ENCODE results near the gene ZNF628.

Gene ZNF628

GRCh38 chr19:55479451-55480230 is 3.2 kb downstream of the ZNF628 start:
- H3K27ac ChIP-seq (ENCODE audit: low read depth, low read length, severe bottlenecking) = no peak overlapping the region
- no peak overlapping the region for H3K4me3 ChIP-seq (ENCODE audit: extremely low read depth, insufficient read depth, low read length, poor library complexity, severe bottlenecking)
- peaks cover 13% of the 10 kb centered on the region for H3K4me1 ChIP-seq (ENCODE audit: control insufficient read depth, insufficient read depth, low read length, poor library complexity, severe bottlenecking)
- 87 to 94% methylated on average over 7 to 14 of the region's 15 CpGs for WGBS, 2 experiments (ENCODE audit: insufficient coverage in 2 of 2)
- no peaks in the 10 kb centered on the region for H3K9me3 ChIP-seq (ENCODE audit: control insufficient read depth, low read length)
- H3K36me3 ChIP-seq (ENCODE audit: control insufficient read depth, insufficient read depth, low read length) = peaks cover 16% of the 10 kb centered on the region

- Histone ChIP-seq H3K27ac (ENCODE audit: low read depth, low read length, severe bottlenecking) (no peak overlapping the region), H3K9me3 (ENCODE audit: control insufficient read depth, low read length) (no peaks in the 10 kb centered on the region), H3K4me3 (ENCODE audit: extremely low read depth, insufficient read depth, low read length, poor library complexity, severe bottlenecking) (no peak overlapping the region), H3K36me3 (ENCODE audit: control insufficient read depth, insufficient read depth, low read length) (peaks cover 16% of the 10 kb centered on the region), H3K4me1 (ENCODE audit: control insufficient read depth, insufficient read depth, low read length, poor library complexity, severe bottlenecking) (peaks cover 22% of the 10 kb centered on the region)
- WGBS, 2 experiments (ENCODE audit: insufficient coverage in 2 of 2) = 91 to 94% methylated on average over 43 to 51 of the region's 52 CpGs
These were observed 4.9 kb downstream of the ZNF628 start for GRCh38 chr19:55481148-55481793.

DNA sequence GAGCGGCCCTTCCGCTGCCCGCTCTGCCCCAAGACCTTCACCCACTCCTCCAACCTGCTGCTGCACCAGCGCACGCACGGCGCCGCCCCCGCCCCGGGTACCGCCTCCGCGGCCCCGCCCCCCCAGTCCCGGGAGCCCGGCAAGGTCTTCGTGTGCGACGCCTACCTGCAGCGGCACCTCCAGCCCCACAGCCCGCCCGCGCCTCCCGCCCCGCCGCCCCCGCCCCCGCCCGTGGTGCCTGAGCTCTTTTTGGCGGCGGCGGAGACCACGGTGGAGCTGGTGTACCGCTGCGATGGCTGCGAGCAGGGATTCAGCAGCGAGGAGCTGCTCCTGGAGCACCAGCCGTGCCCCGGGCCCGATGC is 5.4 kb downstream of the ZNF628 start:
- H3K9me3 ChIP-seq (ENCODE audit: control insufficient read depth, low read length) = no peaks in the 10 kb centered on the region
- no peak overlapping the region for H3K27ac ChIP-seq (ENCODE audit: low read depth, low read length, severe bottlenecking)
- H3K36me3 ChIP-seq (ENCODE audit: control insufficient read depth, insufficient read depth, low read length) = peaks cover 16% of the 10 kb centered on the region
- H3K4me1 ChIP-seq (ENCODE audit: control insufficient read depth, insufficient read depth, low read length, poor library complexity, severe bottlenecking) = peaks cover 27% of the 10 kb centered on the region
- 84 to 96% methylated on average over 12 to 22 of the region's 40 CpGs for WGBS, 2 experiments (ENCODE audit: insufficient coverage in 2 of 2)
- H3K4me3 ChIP-seq (ENCODE audit: extremely low read depth, insufficient read depth, low read length, poor library complexity, severe bottlenecking) = no peak overlapping the region

- Histone ChIP-seq H3K4me3 (ENCODE audit: extremely low read depth, insufficient read depth, low read length, poor library complexity, severe bottlenecking) (no peak overlapping the region), H3K36me3 (ENCODE audit: control insufficient read depth, insufficient read depth, low read length) (peaks cover 16% of the 10 kb centered on the region), H3K4me1 (ENCODE audit: control insufficient read depth, insufficient read depth, low read length, poor library complexity, severe bottlenecking) (peaks cover 31% of the 10 kb centered on the region), H3K9me3 (ENCODE audit: control insufficient read depth, low read length) (no peaks in the 10 kb centered on the region), H3K27ac (ENCODE audit: low read depth, low read length, severe bottlenecking) (no peak overlapping the region)
- 95 to 97% methylated on average over 58 to 80 of the region's 83 CpGs for WGBS, 2 experiments (ENCODE audit: insufficient coverage in 2 of 2)
These were observed 5.9 kb downstream of the ZNF628 start for GRCh38 chr19:55482156-55482961.

DNA sequence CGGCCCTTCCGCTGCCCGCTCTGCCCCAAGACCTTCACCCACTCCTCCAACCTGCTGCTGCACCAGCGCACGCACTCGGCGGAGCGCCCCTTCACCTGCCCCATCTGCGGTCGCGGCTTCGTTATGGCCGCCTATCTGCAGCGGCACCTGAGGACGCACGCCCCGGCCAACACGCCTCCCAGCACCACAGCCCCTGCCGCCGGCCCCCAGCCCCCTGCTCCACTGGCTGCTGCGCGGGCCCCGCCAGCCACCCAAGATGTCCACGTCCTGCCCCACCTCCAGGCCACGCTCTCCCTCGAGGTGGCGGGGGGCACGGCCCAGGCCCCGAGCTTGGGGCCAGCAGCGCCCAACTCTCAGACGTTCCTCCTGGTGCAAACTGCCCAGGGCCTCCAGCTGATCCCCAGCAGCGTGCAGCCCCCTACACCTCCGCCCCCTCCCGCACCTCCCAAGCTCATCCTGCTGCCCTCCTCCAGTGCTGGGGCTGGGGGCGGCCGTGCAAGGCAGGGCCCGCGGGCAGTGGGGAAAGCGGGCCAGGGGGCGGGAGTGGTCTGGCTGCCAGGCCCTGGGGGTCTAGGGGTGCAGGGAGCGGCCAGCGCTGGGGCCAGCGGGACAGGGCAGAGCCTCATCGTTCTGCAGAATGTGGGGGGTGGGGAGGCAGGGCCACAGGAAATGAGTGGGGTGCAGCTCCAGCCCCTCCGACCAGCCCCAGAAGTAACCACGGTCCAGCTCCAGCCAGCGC is 6.7 kb downstream of the ZNF628 start:
- 97% methylated on average over 40 to 42 of the region's 47 CpGs for WGBS, 2 experiments (ENCODE audit: insufficient coverage in 2 of 2)
- Histone ChIP-seq H3K4me3 (ENCODE audit: extremely low read depth, insufficient read depth, low read length, poor library complexity, severe bottlenecking) (no peak overlapping the region), H3K27ac (ENCODE audit: low read depth, low read length, severe bottlenecking) (no peak overlapping the region), H3K9me3 (ENCODE audit: control insufficient read depth, low read length) (no peaks in the 10 kb centered on the region), H3K36me3 (ENCODE audit: control insufficient read depth, insufficient read depth, low read length) (peaks cover 16% of the 10 kb centered on the region), H3K4me1 (ENCODE audit: control insufficient read depth, insufficient read depth, low read length, poor library complexity, severe bottlenecking) (peaks cover 34% of the 10 kb centered on the region)

GRCh38 chr19:55483706-55484592 is 7.5 kb downstream of the ZNF628 start:
- H3K27ac ChIP-seq (ENCODE audit: low read depth, low read length, severe bottlenecking) = peak overlapping the region; percentile 78

GRCh38 chr19:55484593-55485438 is 8.4 kb downstream of the ZNF628 start, which contains the start of gene NAT14:
NAT14 (plus strand) TSS chr19:55485188; CDS start chr19:55485709, 521 bp downstream.
- H3K4me3 ChIP-seq (ENCODE audit: extremely low read depth, insufficient read depth, low read length, poor library complexity, severe bottlenecking) = peak within 1 kb of the TSS; percentile 79
- H3K4me1 ChIP-seq (ENCODE audit: control insufficient read depth, insufficient read depth, low read length, poor library complexity, severe bottlenecking) = peaks cover 46% of the 10 kb centered on the region
- peaks cover 16% of the 10 kb centered on the region for H3K36me3 ChIP-seq (ENCODE audit: control insufficient read depth, insufficient read depth, low read length)
- WGBS, 2 experiments (ENCODE audit: insufficient coverage in 2 of 2) = 4% methylated on average over 37 to 44 of the region's 78 CpGs
- no peaks in the 10 kb centered on the region for H3K9me3 ChIP-seq (ENCODE audit: control insufficient read depth, low read length)
- H3K27ac ChIP-seq (ENCODE audit: low read depth, low read length, severe bottlenecking) = peak within 1 kb of the TSS; percentile 78

More at GRCh38 chr19:55483706-55484592, 7.5 kb downstream of the ZNF628 start:
- Histone ChIP-seq H3K4me1 (ENCODE audit: control insufficient read depth, insufficient read depth, low read length, poor library complexity, severe bottlenecking) (peaks cover 39% of the 10 kb centered on the region), H3K36me3 (ENCODE audit: control insufficient read depth, insufficient read depth, low read length) (peaks cover 16% of the 10 kb centered on the region), H3K4me3 (ENCODE audit: extremely low read depth, insufficient read depth, low read length, poor library complexity, severe bottlenecking) (peak overlapping the region; percentile 79), H3K9me3 (ENCODE audit: control insufficient read depth, low read length) (no peaks in the 10 kb centered on the region)
- WGBS, 2 experiments (ENCODE audit: insufficient coverage in 2 of 2) = 86 to 89% methylated on average over 42 to 43 of the region's 46 CpGs

DNA sequence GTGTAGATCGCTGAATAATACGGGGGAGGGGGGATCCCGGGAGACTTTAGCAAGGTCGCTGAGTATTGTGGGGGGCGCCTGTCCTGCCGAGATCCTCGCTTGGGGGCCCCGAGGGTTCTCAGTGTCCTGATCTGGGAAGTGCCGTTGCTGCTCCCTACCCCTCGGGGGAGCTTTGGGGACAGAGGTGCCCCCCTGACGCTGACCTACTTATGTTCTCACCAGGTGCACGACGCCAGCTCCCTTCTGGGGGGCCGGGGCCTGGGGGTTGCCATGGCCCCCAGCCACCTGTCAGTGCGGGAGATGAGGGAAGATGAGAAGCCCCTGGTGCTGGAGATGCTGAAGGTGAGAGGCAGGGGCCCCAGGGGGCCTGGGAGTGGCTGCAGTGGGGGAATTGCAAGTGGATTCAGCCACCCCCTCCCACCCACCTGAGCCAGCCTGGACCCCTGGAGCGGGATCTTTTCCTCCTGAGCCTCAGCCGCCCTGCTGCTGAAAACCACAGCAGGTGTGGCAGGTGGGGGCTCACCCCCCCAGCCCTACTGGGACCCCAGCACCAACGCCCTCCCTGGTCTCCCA is 9.1 kb downstream of the ZNF628 start:
- Histone ChIP-seq H3K4me1 (ENCODE audit: control insufficient read depth, insufficient read depth, low read length, poor library complexity, severe bottlenecking) (peaks cover 46% of the 10 kb centered on the region), H3K27ac (ENCODE audit: low read depth, low read length, severe bottlenecking) (peak overlapping the region; percentile 78), H3K9me3 (ENCODE audit: control insufficient read depth, low read length) (no peaks in the 10 kb centered on the region), H3K36me3 (ENCODE audit: control insufficient read depth, insufficient read depth, low read length) (peaks cover 16% of the 10 kb centered on the region), H3K4me3 (ENCODE audit: extremely low read depth, insufficient read depth, low read length, poor library complexity, severe bottlenecking) (peak overlapping the region; percentile 79)
- WGBS, 2 experiments (ENCODE audit: insufficient coverage in 2 of 2) = 16 to 19% methylated on average over 10 to 15 of the region's 18 CpGs
